ENCODE measurements around the gene CYTH1. TPM values are rescaled to one million over a fixed set of nuclear protein-coding genes. Genes with fewer than 3 reads are reported as not detected.
A peak's percentile ranks its signal among the peaks of the same experiment; 100 is the strongest.

Gene CYTH1
- total RNA-seq, 4 donors from 2014 or later, result 88.3 to 262 (median 109) TPM

DNA sequence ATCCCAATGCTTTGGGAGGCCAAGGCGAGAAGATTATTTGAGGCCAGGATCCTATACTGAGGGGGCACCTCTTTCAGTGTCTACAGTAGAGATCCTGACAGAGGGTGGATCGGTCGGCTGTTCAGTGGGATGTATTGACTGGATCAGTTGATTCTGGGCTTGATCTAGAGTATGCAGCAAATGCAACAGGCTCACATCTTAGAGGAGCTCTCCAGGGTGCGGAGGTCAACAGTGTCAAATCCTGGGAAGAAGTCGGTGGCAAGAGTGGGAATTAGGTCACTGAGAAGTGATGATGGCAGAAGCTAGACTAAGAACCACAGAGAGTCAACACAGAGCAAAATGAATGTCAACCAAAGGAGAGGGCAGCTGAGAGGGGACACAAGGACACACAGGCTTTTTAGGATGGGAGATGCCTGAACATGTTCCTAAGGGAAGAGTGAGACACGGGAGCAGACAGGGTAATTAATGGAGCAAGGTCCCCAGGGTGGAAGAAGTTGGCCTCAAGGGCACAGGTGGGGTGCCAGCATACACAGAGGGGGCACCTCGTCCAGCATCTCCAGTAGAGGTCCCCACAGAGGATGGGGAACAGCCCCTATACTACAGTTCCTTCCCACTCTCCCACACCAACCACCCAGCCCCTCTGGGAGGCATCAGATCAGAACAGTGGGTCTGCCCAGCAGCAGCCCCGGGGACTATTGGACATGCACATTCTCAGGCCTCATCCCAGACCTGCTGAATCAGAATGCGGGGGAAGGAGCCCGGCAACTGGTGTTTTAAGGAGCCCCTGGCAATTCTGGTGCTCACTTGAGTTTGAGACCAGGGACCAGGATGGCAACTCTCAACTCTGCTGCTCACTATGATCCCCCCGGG lies 10.0 kb upstream of the CYTH1 start:
- peaks cover 0 to 37% (median 0%) of the 10 kb centered on the region in 3 donors for H3K36me3 ChIP-seq
- DNase-seq, result no peak

DNA sequence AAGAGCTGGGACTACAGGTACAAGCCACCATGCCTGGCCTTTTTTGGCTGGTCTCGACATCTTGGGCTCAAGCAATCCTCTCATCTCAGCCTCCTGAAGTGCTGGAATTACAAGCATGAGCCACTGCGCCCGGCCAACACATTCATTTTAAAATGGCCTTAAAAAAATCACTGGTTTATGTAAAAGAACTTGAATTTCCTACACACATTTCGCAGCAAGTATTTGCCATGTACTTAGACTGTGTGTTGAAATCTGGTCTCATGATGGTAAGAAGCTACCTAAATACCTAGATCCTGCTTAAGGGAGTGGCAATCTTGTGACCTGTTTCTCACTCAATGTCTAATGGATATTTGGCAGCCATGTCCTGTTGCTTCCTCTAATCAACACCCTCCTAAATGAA lies 8.5 kb upstream of the CYTH1 start:
- Histone ChIP-seq H3K36me3 (peaks cover 0 to 22% (median 0%) of the 10 kb centered on the region in 3 donors), H3K4me1 (peaks cover 0 to 13% (median 0%) of the 10 kb centered on the region in 4 donors), H3K27me3 (no peaks in the 10 kb centered on the region), H3K9me3 (no peaks in the 10 kb centered on the region), H3K27ac (peak overlapping the region in 1 of 4 donors; percentile 30), H3K4me3 (no peak overlapping the region)
- TF ChIP-seq CTCF (IDR thresholded peaks at IDR 0.05) (no peak), POLR2A (IDR thresholded peaks at IDR 0.05) (no peak)
- no peak for DNase-seq

More for the DNA sequence above, 10.0 kb upstream of the CYTH1 start:
- peaks cover 0 to 13% (median 0%) of the 10 kb centered on the region in 4 donors for H3K4me1 ChIP-seq
- TF ChIP-seq CTCF (IDR thresholded peaks at IDR 0.05) (no peak), POLR2A (IDR thresholded peaks at IDR 0.05) (no peak)
- H3K4me3 ChIP-seq, result no peak overlapping the region
- no peak overlapping the region for H3K27ac ChIP-seq
- no peaks in the 10 kb centered on the region for H3K27me3 ChIP-seq
- no peaks in the 10 kb centered on the region for H3K9me3 ChIP-seq

GRCh38 chr17:78789663-78790181 lies 7.6 kb upstream of the CYTH1 start:
- Histone ChIP-seq H3K27ac (peak overlapping the region in 3 of 4 donors; percentile 30 to 45 (median 42)), H3K27me3 (no peaks in the 10 kb centered on the region), H3K4me3 (no peak overlapping the region), H3K36me3 (peaks cover 0 to 15% (median 0%) of the 10 kb centered on the region in 3 donors), H3K4me1 (peaks cover 0 to 13% (median 0%) of the 10 kb centered on the region in 4 donors), H3K9me3 (no peaks in the 10 kb centered on the region)
- TF ChIP-seq POLR2A (IDR thresholded peaks at IDR 0.05), result no peak
- no peak for TF ChIP-seq CTCF (IDR thresholded peaks at IDR 0.05)
- DNase-seq, result peak in 2 of 3 donors; percentile 66 to 75

DNA sequence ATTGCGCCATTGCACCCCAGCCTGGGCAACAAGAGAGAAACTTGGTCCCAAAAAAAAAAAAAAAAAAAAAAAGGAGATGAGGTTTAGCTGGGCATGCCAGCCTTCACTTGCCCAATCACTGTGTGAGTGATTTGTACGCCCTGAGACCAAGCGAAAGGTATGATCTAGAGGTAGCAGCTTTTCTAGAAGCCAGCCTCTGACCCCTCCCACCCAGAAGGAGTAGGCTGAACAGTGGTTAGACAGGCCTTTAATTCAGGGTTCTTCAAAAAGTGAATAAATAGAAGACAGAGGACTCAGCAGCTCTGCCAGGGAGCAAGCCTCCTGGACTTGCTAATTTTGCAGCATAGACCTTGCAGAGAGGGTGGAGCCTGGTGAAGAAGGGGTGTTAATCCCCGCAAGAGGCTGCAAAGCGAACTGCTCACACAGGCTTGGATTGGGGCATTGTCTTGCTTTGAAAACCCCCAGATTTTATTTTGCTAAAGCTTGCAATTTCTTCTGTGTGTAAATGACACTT lies 7.1 kb upstream of the CYTH1 start:
- Histone ChIP-seq H3K36me3 (peaks cover 0 to 10% (median 0%) of the 10 kb centered on the region in 3 donors), H3K4me3 (no peak overlapping the region), H3K9me3 (no peaks in the 10 kb centered on the region), H3K27ac (peak overlapping the region in 3 of 4 donors; percentile 30 to 45 (median 31)), H3K27me3 (no peaks in the 10 kb centered on the region), H3K4me1 (peaks cover 0 to 13% (median 0%) of the 10 kb centered on the region in 4 donors)
- TF ChIP-seq POLR2A (IDR thresholded peaks at IDR 0.05), result no peak
- no peak for TF ChIP-seq CTCF (IDR thresholded peaks at IDR 0.05)
- DNase-seq, result no peak

DNA sequence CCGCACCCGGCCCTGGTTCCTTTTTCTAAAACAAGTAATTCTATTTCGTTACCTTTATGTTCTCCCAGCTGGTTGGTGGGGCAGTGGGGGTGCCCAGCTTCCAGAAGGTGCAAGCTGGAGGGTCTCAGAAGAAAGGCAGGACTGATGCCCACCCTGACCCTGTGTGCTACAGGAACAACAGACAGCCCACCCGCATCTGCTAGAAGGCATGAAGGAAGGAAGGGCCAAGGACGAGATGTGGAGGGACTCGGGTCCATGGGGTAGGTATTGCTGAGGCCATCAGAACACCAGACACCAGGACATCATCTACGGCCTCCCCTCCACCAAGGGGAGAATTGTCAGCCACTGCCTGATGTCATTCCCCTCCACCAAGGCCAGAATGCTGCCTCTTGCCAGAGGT lies 6.4 kb upstream of the CYTH1 start:
- DNase-seq, result peak in 1 of 3 donors; percentile 18
- Histone ChIP-seq H3K36me3 (peaks cover 0 to 6% (median 0%) of the 10 kb centered on the region in 3 donors), H3K9me3 (no peaks in the 10 kb centered on the region), H3K4me3 (no peak overlapping the region), H3K4me1 (peaks cover 0 to 13% (median 1%) of the 10 kb centered on the region in 4 donors), H3K27me3 (no peaks in the 10 kb centered on the region), H3K27ac (no peak overlapping the region)
- no peak for TF ChIP-seq CTCF (IDR thresholded peaks at IDR 0.05)
- no peak for TF ChIP-seq POLR2A (IDR thresholded peaks at IDR 0.05)

Data from Peyer's patch (tissue), 4 donors.